Epithelial cell of esophagus (primary cell): Measurements from ENCODE around the gene PDCD4.
"Not testable (repeated sequence)": the region's sequence is repeated elsewhere in the genome, so short reads cannot be mapped to it uniquely, and the experiment has no call there.

Experiments
- DNase-seq: peaks from one replicate; pipeline ENCODE4 v3.0.0; 2010; ENCODE audit warnings: low read depth
- H3K4me3 ChIP-seq: 2 replicates; pipeline ENCODE4 v1.5.1; 2011; ENCODE audit warnings: mild to moderate bottlenecking, low read length, control low read depth
- TF ChIP-seq, protein P1 (sequence below): IDR thresholded peaks from 2 replicates; pipeline ENCODE4 v1.5.1; 2011; ENCODE audit warnings: low read depth, mild to moderate bottlenecking, low read length, control low read depth, inconsistent platforms; ENCODE audit not compliant: insufficient read depth; ENCODE audit errors: missing control alignments

Gene PDCD4

DNA sequence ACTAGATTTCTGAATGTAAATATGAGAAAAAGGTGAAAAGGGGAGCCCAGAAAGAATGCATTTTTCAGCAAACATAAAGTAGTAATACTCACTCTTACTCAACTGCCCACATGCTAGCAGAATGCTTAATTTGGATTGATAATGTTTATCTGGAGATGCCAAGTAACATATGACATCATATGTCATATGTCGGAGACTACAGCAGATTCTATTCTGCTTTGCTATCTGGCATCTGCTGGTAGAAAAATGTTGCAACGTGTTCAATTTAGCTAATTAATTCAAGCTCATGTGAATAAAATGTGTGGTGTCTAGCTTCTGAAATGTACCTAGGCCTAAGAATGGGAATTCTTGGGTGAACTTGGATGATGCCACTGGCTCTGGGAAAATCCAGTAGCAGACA lies 42.7 kb downstream of the PDCD4 start:
- TF ChIP-seq, protein P1, sequence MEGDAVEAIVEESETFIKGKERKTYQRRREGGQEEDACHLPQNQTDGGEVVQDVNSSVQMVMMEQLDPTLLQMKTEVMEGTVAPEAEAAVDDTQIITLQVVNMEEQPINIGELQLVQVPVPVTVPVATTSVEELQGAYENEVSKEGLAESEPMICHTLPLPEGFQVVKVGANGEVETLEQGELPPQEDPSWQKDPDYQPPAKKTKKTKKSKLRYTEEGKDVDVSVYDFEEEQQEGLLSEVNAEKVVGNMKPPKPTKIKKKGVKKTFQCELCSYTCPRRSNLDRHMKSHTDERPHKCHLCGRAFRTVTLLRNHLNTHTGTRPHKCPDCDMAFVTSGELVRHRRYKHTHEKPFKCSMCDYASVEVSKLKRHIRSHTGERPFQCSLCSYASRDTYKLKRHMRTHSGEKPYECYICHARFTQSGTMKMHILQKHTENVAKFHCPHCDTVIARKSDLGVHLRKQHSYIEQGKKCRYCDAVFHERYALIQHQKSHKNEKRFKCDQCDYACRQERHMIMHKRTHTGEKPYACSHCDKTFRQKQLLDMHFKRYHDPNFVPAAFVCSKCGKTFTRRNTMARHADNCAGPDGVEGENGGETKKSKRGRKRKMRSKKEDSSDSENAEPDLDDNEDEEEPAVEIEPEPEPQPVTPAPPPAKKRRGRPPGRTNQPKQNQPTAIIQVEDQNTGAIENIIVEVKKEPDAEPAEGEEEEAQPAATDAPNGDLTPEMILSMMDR = no peak
- H3K4me3 ChIP-seq = no peak overlapping the region
- DNase-seq = no peak

DNA sequence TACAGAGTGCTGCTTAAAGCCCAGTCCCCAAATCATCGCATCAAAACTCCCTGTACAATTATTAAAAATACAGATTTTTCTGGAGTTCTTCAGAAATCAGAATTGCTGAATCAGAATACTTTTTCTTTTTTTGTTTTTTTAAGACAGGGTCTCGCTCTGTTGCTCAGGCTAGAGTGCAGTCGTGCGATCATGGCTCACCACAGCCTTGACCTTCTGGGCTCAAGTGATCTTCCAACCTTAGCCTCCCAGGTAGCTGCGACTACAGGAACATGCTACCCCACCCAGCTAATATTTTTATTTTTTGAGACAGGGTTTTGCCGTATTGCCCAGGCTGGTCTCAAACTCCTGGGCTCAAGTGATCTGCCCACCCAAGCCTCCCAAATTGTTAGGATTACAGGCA lies 43.3 kb downstream of the PDCD4 start:
- DNase-seq = no peak
- no peak overlapping the region for H3K4me3 ChIP-seq
- TF ChIP-seq, protein P1 = no peak

DNA sequence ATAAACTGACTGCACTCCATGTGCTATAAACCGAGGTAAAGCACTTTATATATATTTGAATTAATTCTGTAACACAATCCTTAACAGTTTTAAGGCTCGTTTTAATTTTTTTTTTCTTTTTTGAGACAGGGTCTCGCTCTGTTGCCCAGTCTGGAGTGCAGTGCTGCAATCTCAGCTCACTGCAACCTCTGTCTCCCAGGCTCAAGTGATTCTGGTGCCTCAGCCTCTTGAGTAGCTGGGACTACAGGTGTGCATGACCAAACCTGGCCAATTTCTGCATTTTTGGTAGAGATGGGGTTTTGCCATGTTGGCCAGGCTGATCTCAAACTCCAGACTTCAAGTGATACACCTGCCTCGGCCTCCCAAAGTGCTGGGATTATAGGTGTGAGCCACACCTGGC lies 43.9 kb downstream of the PDCD4 start:
- DNase-seq, H3K4me3 ChIP-seq: not testable (repeated sequence)

DNA sequence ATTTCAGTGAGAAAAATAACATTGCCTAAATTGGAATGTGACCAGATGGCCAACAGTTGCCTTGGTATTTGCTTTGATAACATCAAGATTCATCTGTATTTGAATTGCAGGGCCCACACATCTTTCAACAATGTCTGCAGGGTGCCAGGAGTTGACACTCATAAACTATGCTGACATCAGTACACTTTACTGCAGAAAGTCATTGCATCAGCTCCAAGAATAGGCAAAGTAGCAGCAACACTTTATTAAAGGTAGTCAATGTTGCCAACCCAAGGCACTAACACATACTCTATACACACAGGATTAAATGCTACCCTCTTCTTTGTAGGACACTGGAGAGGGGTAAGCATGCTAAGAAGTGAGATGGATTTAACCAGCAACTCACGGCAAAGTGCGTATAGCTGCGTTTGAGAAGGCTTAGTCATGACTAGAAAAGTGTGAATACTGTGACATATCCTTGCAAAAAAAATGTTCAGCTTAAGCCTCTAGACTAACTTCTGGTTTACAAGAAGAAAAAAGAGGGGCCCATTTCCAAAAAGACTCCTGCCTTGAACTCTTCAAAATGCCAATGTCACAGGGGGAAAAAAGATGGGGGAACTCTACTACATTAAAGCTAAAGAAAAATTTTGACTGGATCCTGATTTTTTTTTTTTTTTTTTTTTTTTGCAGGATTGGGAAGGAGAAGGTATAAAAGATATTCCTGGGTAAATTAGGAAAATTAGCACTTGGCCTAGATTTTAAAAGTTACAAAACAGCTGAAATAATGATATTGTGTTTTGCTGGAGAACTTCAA lies 45.0 kb downstream of the PDCD4 start:
- DNase-seq = no peak
- H3K4me3 ChIP-seq = no peak overlapping the region
- TF ChIP-seq, protein P1 = no peak

DNA sequence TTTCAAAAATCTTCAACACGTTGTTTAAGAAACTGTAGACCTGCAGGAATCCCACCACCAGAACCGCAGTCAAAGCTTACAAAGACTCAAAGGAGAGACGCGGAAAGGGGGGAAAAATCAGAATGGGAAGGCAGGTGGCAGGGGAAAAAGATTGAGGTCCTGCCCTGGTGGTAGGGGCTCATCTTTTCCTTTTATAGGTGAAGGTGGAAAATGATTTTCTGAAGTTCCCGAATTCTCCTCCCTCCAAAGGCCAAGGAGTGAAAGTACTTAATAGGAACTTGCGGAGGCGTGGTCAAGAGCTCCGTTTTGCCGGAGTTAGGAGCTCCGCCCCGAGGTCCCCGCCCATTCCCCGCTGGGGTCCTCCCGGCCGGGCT lies 46.5 kb downstream of the PDCD4 start:
- H3K4me3 ChIP-seq = peak overlapping the region; percentile 97
- peak; percentile 97 for DNase-seq
- TF ChIP-seq, protein P1 = peak; percentile 4

DNA sequence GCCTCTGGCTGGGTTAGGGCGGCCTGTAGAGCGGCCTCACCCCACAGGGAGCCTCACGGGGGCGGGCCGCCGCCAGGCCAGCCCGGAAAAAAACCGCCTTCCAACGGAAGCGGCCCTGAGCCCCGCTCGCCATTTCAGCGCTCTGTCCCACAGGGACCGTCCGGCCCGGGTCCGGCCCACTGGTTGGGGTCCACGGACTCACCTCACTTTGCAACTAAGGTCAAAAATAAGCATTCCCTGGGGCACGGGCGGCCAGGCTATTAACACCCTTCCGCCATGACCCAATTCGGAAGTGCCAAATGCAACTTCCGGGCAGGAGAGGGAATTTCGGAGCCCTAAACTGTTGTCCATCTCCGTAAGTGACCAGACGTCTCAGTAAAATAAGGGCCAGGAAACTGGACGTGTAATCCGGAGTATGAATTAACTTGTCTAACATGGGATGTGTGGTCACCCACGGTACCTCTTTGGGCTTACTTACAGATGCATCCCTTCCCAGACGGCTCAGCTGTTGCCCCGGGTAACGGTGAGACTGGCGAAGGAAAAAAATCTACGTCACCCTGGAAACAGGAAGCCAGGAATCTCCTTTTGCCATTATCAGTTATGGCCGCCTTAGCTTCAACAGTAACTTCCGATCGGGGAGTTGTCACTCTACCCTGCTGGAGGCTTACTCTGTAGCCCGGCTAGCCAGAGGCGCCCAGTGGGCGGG lies 47.1 kb downstream of the PDCD4 start, which contains the start of gene BBIP1:
TSS of gene BBIP1 (minus strand) at position 538 of the 706 bp plus-strand sequence. CDS start 1,023 bp downstream, outside the sequence.
- DNase-seq = peak; percentile 100
- TF ChIP-seq, protein P1 = no peak
- H3K4me3 ChIP-seq = peak within 1 kb of the TSS; percentile 97

DNA sequence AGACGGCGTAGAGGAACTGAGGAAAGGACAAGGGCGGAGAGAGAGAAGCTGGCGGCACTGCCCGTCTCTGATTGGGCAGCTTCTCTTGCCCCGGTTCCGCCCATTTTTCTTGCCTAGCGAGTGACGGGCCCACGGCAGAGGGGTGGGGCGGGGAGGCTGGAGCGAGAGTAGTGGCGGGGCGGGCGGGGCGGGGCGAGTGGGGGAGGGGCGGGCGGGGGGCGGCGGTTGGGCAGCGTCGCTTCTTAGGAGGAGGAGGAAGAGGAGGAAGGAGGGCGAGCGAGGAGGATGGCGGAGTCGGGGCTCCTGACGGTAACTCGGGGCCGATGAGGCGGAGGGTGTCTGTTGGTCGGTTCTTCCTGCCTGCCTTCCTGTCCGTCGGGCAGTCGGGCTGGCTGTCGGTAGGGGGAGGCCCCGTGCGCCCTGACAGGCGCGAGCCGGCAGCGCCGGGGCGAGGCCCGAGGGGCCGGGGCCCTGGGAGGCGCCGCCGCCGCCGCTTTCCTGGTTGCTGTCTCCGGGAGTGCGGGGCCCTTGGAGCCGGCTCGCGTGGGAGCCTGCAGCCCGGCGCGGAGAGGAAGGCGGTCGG lies 47.7 kb downstream of the PDCD4 start, which contains the start of gene SHOC2:
TSS of gene SHOC2 (plus strand) at position 256 of the 583 bp plus-strand sequence. CDS start 44,755 bp downstream, outside the sequence.
- TF ChIP-seq, protein P1 = no peak
- peak; percentile 81 for DNase-seq
- peak within 1 kb of the TSS; percentile 97 for H3K4me3 ChIP-seq
